Stimulated activated CD8-positive, alpha-beta memory T cell treated with anti-CD3 and anti-CD28 coated beads, Interleukin-4, amount 100 ng/mL, for 1 hour (primary cell): ENCODE results near the gene CEBPB.
"Not testable (repeated sequence)": the region's sequence is repeated elsewhere in the genome, so short reads cannot be mapped to it uniquely, and the experiment has no call there.

ENCODE experiments used
- DNase-seq, 2 donors: peaks; one replicate each; pipeline ENCODE4 v3.0.0-alpha.2; 2020; ENCODE audit warnings: low read depth in 2 of 2, low spot score in 1 of 2

Gene CEBPB

DNA sequence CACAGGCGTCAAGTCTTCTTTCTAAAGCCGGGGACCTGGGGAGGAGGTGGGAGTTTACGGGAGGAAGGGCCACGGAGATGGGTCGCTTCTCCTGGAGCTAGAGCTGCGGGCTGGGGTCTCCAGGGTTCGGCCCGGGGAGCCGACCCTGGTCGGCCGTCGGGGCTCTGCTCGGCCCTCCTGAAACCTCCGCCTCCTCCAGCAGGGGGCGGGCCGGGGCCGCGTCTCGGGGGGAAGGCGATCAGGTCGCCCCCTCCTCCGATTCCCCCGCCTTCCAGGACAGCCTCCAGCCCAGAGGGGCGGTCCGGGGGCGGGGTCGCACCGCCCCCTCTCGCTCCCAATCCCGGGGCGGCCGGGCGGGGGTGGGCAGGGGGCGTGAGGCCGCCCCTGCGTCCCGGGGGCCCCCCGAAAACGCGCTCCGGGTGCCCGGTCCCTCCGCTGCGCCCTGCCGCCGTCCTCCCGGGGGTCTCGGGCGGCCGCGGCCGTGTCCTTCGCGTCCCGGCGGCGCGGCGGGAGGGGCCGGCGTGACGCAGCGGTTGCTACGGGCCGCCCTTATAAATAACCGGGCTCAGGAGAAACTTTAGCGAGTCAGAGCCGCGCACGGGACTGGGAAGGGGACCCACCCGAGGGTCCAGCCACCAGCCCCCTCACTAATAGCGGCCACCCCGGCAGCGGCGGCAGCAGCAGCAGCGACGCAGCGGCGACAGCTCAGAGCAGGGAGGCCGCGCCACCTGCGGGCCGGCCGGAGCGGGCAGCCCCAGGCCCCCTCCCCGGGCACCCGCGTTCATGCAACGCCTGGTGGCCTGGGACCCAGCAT, at the start of gene CEBPB:
TSS of gene CEBPB (plus strand) at position 580 of the 814 bp plus-strand sequence. CDS start at position 784, 204 bp downstream.
- DNase-seq: peak; percentile 44 to 67

DNA sequence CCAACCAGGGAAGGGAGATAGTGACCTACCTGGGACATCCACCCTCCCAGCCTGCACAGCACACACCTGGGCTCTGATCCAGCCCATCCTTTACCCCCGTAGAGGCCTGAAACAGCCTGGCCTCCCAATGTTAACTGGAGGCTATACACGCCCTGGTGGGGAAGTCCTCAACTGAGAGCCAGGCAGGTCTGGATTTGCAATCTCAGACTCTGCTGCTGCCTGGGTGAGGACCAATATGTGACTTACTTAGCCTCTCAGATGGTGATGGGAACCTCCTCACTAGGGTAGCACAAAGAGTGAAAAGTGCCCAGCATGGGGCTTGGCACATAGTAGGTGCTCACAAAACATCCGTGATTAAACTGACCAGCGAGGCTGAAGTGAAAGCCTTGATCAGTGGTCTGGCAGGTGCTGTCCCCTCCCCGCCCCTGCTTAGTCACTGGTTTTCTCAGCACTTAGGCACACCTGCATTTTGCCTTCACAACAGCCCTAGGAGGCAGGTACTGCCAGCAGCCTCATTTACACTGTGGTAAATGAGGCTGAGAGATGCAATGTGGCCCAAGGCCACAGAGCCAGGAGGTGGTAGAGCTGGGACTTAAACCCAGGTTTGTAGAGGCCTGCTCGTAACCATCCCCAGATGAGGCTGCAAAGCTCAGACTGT, 49.5 kb upstream of the CEBPB start:
- no peak for DNase-seq

DNA sequence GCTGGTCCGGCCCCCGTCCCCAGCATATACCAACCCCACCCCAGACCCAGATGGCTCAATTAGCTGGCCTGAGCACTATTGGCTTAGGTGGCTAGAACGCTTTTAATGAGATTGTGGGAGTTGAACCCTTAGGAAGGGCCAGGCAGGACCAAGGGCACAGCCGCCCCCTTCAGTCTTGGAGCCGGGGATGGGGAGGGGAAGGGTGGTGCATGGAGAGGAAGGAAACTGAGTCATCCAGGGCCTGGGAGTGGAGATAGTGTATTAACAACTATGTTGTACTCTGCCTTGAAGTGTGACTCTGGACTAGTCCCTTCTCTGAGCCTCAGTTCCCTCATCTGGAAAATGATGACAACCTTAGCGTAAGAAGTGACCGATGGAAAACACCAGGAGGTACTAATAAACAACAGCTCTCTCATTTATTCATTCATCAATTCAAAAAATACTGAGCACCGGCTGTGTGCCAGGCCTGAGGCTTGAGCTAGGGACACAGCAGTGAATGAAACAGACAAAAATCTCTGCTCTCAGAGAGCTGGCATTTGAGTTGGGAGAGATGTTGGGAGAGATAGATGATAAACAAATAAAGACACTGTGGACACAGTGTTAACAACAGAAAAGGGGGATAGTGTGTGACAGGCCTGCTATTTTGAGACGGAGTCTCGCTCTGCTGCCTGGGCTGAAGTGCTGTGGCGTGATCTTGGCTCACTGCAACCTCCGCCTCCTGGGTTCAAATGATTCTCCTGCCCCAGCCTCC, 48.6 kb upstream of the CEBPB start:
- no peak for DNase-seq

DNA sequence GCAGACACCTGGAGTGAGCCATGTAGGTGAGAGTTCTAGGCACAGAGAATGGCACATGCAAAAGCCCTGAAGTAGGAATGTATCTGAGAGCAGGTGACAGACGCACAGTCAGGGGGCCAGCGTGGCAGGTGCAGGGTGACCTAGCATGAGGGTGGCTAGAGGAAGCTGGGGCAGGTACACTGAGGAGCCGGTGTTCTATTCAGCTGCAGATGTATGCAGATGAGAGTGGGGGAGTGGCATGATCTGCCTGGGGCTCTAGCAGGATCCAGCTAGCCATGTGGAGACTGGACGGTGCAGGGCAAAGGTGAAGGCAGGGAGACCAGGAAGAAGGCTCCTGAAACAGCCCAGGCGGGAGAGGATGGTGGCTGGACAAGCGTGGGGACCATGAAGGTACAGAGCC, 47.8 kb upstream of the CEBPB start:
- DNase-seq: no peak

DNA sequence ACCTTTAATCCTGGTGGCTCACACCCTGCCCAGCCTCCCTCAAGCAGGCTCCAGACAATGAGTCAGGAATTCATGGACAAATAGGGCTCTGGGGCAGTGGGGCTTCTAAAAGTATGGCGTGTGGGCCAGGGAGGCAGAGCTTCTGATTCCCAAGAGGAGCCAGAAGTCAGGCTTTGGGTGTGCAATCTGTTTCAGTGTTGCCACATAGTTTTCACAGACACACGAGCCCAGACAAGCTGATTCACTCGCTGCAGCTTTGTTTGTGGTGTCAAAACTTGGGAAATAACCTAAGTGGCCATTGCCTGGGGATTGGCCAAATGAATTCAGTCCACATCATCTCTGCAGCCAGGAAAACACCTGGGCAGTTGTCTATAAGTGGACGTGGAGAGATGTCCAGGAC, 46.3 kb upstream of the CEBPB start:
- DNase-seq: no peak

DNA sequence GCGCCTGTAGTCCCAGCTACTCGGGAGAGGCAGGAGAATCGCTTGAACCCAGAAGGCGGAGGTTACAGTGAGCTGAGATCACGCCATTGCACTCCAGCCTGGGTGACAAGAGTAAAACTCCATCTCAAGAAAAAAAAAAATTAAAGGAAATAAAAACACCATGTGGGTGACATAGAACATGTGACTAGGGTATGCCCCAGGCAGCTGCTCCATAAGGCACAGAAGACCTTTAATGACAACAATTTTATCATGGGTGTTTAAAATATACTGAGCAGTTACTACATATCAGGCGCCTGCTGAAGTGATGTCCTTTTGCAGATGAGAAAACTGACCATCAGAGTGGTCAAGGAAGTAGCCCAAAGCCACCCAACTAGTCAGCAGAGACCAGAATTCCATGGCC, 45.1 kb upstream of the CEBPB start:
- DNase-seq: no peak

DNA sequence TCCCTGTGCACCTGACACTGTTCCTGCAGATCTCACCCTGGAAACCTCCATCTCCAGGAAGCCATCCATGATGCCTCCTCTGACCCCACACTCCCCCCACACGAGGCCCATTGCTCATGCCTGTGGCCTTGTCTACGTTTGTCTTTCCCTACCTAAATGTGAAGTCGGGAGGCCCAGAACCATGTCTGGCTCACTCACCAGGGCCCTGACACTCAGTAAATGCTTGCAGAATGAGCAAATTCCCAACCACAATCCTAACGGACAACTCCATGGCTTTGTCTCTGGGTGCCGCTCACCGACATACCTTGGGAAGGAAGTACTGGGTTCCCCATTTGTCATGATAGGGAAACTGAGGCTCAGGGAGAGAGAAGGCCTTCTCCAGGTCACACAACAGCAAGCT, 44.4 kb upstream of the CEBPB start:
- no peak for DNase-seq

DNA sequence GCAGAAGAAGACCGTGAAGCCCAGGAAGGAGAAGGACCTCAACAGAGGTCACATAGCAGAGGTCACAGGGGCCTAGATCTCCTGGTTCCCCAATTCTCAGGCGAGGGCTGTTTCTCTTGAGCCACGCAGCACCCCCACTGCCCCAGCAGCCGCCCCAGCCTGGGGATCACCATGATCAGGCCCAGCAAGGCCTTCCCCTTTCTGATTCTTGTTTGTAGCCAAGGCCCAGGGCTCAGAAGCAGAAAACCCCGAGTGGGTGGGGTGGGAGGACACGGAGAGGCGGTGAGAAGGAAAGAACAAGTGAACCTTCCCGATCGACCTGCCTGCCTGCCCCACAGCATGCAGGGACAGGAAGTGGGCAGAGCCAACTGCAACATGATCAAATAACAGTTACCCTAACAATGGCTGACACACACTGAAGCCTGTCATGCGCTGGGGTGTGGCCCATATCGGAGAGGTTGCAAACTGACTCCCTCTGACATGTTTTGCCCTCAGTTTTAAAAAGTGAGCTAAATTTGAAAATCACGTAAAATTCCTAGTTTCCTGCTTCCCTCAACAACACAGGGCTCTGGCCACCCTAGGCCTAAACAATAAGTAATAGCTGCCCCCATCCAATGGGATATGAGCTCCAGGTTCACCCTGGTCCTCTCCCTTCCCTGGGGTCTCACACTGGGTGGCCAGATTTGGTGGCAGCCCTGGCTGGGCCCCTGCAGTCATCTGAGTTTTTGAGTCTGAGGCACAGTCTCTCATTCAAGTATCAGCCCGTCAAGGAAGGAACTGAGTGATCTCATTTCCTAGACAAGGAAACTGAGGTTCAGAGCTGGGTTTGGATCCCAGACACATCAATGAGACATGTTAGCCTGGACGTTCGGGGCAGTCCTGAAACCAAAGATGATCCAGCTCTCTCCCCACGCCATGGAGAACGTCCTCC, 43.6 kb upstream of the CEBPB start:
- peak; percentile 28 to 48 for DNase-seq

DNA sequence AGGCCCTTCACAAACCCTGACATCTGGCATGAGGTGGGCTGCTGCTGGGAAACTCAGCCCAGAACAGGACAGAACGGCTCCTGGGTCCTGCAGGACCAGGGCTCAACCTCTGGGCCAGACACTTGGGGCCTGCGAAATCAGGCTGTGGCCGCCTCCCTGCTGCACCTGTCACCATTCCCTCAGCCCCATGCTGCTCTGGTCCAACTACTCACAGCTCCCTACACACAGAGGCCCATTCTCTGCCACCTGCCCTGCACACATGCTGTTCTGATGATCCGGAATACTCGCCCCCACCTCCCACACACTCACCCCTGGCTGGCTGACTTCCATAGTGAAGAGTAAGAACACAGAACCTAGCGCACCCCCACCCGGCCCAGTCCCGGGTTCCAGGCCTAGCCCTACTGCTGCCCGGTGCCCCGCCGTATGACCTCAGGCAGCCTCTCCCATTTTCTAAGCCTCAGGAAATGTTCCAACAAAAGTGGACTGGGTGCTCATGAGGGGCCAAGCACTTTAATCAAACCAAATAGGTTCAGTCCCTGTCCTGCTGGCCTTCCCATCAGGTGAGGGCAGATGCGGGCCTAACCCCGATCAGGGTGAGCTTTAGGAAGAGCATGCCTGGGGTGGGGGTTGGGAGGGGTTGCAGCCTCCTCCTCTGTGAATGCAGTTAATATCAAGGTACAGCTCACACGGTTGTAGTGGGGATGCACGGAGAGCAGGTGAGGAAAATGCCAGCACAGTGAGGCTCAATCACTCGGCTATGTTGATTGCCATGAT, 41.0 kb upstream of the CEBPB start:
- no peak for DNase-seq

DNA sequence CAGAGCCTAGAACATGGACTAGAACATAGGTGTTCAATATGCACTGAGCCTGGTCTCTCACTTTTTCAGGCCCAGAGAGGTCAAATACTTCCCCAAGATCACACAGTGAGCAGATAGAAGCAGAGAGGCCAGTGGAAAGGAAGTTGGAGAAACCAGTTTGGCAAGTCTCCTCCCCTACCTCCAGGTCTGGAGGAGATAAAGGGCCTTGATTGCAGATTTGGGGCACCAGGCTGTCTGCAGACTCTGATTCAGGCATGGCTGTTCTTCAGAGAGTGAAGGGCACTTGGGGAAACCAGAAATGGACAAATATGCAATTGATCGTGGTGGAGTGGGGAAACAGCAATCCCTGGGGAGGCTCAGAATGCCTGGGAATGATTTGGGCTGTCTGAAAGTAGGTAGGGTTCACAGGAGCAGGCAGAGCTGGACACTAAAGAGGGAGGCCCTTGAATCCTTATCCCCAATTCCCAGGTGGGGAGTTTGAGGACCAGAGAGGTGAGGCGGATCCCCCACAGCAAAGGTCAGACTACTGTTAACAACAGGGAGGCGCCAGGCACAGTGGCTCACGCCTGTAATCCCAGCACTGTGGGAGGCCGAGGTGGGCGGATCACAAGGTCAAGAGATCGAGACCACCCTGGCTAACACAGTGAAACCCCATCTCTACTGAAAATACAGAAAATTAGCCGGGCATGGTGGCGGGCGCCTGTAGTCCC, 39.4 kb upstream of the CEBPB start:
- no peak for DNase-seq

DNA sequence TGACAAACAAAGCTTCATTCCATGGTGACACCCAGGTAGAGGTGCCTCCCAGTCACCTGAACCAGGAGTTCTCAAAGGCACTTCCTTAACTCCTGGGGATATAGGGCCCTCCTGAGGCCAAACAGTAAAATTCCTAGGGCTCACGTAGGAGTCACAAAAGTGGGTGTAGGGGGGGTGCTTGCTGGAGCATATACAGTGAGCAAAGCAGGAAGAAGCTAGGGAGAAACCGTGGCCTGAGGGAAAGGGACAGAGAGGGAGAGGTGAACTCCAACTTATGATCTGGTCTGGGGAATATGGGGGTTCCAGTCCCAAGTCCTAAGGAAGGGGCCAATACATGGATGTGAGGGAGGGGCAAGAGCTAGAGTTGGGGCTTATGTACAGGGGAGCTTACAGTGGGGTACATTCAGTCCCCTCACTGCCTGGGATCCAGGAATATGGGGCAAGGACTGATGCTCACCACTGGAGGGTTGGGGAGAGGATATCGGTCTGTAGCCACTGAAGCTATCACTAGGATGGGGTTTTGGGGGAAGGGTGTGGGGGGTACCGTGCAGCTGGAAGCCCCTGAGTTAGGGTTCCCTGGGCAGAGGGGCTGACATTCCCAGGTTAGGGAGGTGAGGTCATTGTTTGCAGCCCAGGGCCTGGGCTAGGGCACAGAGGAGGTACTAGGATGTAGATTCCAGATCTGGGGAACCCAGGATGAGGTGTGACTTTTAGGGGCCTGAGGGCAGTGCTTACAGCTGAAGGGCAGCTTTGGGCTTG, 38.1 kb upstream of the CEBPB start:
- no peak for DNase-seq

DNA sequence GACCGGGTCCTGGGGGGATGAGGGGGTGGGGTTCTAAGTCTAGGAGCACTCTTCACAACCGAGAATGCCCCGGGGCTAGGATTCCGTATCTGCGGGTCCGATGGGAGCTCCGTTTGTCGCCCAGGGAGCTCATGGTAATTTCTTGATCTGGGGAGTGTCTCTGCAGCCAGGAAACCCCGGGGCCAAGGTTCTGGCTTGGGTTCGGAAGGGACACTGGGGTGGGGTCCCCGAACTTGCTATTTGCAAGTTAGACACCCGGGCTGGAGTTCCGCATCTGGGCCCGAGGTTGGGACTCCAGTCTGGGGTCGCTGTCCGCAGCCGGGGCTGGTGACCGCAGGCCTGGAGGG, 37.5 kb upstream of the CEBPB start:
- no peak for DNase-seq

DNA sequence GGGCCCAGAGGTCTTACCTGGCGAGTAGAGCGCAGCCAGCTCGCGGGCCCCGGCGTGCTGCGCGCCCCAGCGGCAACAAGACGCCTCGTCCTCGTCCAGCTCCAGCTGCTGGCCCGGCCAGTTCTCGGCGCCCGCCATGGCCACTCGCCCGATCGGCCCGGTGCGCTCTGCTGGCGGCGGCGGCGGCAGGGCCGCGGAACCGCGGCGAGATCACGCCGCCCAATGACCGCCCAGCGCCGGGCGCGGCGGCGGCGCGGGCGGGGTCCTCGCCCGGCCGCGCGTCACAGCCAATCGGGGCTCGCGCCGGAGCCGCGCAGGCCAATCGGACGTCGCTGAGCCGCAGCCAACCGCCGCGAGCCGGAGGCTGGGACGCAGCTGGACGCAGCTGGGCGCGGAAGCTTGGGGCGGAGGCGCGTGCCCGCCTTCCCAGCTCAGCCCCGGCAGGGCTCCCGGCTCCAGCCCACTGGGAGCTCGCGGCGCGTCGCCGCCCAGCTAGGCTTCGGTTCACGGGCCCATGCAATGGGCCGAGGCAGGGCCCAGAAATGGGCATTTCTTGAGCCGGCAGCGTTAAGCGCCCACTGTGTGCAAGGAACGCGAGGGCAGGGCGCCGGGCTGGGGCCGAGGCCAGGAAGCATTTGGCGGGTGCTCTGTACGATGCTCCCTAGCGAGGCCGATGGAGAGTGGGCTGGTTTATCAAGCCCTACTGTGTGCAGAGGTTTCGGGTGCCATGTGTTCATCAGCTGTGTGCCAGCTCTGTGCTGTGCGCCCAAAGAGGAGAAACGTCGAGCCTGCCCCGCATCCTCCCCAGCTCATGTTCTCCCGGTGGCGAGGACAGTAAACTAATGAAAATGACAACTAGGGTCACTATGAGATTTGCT, 36.9 kb upstream of the CEBPB start, which contains the start of gene PEDS1:
TSS of gene PEDS1 (minus strand) at position 224 of the 878 bp plus-strand sequence. CDS start at position 138, 86 bp downstream.
- DNase-seq: peak; percentile 50 to 64

DNA sequence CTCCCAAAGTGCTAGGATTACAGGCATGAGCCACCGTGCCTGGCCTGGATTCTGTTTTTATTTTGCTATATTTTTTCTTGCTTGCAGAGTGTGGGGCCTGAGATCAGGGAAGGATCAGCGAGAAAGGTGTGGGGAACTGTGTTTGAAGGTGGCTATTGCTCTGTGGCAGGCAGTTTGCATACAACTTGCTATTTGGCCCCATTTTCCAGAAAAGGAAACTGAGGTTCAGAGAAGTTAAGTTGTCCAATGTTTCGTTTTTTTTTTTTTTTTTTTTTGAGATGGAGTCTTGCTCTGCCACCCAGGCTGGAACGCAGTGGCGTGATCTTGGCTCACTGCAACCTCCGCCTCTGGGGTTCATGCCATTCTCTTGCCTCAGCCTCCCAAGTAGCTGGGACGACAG, 29.1 kb upstream of the CEBPB start:
- not testable (repeated sequence) for DNase-seq

DNA sequence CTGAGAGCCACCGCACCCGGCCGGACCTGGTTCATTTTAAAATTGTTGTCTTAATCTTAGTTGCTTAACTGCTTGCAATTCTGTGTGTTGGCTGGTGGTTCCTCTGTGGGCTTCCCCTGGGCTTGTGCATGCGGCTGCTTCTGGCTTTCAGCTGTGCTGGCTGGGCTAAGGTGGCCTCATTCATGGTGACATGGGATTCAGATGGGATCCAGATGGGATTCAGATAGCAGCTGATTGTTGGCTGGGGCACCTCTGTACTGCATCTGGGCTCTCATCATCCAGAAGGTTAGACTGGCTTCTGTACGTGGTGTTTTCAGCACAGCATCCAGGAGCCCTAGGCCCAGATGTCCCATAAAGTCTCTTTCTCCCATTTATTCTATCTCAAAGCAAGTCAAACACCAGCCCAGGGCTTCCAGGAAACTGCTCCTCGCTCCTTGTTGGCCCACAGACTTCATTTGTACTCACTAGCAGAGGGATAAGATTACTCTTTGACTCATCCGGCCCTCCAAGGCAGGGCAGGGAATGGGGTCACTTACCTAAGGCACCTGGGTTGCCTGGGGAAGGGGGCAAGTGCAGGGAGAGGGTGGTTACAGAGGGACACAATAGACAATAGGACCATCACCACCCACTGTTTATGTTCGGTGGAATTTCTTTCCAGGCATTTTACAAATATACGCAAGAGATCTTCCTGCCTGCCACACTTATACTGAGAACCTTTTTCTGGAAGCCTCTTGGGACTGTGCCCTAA, 26.9 kb upstream of the CEBPB start:
- DNase-seq: no peak

DNA sequence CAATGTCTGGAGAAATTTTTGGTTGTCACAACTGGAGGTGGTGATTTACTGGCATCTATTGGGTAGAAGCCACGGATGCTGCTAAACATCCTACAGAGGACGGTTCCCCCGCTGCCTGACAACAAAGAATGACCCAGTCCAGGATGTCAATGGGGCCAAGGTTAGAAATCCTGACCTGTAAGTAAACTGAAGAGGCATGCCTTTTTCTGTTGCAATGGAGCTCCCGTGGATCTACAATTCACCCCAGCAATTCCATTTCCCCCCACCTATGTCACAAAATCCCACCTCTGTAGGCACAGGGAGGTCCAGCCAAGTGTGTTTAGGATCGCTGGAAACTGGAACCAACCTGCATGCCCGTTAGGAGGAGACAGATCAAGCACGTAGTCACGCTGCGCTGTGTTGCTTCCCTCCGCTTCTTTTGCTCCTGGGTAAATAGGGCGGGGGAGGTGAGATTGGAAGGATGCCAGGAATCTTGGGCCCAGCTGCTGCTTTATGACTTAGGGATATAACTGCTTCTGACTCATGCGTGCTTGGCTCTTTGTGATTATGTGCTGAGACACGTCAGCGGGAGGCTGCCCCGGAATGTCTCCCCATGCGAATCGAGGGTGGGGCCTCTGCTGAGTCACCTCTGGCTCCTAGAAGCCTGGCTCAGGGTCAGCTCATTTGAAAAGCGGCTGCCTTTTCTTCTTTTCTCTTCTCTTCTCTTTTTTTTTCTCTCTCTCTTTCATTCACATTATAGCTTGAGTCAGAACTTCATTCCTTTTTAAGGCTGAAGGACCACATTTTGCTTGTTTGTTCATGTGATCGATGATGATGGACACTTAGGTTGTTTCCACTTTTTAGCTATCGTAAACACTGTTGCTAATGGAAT, 24.7 kb upstream of the CEBPB start:
- DNase-seq: peak; percentile 52 to 63
